NCI-H2196 treated with DMSO at 0.1 percent for 48 hours (cell line): ENCODE results near the gene CALU.

Experiments used
- DNase-seq: peaks from one replicate; lab custom pipeline; 2025; ENCODE audit not compliant: unreplicated experiment; lab: John Stamatoyannopoulos, UW

Gene CALU

DNA sequence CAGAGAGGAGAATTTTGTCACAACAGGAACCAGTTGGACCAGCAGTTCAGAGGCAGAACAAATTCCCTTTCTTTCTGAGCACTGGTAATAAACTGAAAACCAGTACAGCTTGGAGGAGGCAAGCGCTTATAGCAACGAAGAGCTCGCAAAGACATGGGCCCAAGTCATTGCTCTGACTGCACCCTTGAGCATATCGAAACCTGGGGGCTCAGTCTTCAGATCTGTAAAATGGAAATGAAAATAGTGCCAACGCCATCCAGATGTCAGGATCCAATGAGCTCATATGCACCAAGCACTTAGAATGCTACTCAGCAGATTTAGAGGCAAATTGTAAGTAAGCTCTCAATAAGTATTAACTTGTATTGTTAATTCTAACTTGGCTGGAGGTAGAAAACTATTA, 14.4 kb upstream of the CALU start:
- no peak for DNase-seq

GRCh38 chr7:128725531-128725930, 13.6 kb upstream of the CALU start:
- DNase-seq: no peak

DNA sequence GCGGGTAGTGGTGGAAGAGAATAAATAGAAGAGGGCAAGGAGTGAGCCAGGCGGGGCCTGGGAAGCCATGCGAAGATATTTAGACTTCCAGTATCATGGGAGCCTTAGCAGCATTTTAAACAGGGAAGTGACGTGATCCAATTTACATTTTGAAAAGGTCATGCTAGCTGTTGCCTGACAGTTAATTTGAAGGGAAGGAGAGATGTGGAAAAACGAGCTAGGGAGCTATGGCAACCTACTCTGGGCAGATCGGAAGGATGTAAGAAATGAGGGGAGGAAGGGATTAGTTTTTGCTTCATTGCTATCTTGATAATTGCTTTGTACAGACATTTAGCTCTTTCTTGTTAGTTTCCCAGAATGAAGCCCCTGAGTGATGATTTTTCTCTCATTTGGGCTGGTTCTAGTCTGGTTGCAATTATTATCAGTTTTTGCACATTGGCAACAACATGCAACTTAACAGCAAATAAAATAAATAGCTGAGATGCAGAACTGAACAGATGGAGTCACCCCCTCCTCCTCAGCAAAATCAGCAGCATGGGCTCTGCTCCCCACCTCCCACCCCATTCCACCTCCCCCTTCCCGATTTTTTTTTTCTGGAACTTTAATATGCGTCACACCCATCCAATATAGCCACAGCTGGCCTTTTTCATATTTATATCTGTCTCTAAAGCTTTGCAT, 13.0 kb upstream of the CALU start:
- DNase-seq: no peak

GRCh38 chr7:128726737-128727072, 12.5 kb upstream of the CALU start:
- no peak for DNase-seq

DNA sequence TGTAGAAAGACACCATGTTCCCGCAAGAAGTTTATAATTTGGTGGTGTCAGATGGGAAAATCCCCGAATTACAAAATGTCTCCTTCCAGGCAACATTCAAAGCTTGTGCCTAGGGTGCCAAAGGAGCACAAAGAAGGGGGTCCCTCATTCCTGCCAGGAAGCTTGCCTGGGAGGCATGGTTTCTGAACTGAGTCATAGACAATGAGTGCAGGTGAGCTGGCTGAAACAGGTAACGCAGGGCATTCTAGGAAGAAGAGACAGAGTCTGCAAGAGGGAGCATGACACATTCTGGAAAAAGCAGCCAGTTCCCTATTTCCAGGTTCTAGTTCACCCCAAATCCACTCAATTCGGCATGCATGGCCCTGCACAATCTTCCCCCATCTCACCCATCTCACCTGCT, 11.9 kb upstream of the CALU start:
- DNase-seq: no peak

- DNase-seq: no peak
Observed at GRCh38 chr7:128728598-128728997, 10.6 kb upstream of the CALU start.

DNA sequence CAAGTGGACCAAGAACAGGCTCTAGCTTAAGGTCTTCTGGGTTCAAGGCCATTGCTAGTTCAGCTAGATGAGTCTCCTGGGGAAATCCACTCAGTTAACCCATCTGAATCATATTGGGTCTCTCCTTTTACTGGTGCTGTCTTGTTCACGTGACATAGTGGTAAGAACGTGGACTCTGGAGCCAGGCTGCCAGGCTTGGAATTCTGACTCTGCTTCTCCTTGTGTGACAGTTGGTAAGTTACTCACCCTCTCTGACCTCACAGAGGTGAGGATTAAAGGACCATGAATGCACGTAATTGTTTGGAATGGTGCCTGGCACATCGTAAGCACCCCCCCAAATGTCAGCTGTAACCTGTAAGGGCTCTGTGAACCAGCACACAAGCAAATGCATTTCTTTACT, 9.7 kb upstream of the CALU start:
- no peak for DNase-seq

- no peak for DNase-seq
Observed at GRCh38 chr7:128731184-128731583, 8.0 kb upstream of the CALU start.

- no peak for DNase-seq
Observed at GRCh38 chr7:128732521-128733277, 6.5 kb upstream of the CALU start.

DNA sequence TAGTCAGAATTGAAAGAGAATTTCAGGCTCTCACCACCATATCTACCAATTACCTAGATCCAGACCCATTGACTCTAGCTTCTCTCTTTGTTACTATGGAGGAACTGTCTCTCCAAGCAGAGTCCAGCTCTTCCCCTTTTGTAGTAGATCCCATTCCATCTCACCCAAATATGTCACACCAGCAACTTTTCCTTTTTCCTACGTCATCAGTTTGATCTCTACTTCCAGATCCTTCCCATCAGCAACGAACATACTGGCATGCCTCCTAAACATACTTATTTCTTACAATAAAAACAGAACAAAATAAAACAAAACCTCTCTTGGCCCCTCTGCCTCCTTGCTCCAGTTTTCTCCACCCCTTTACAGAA, 5.9 kb upstream of the CALU start:
- DNase-seq: no peak

DNA sequence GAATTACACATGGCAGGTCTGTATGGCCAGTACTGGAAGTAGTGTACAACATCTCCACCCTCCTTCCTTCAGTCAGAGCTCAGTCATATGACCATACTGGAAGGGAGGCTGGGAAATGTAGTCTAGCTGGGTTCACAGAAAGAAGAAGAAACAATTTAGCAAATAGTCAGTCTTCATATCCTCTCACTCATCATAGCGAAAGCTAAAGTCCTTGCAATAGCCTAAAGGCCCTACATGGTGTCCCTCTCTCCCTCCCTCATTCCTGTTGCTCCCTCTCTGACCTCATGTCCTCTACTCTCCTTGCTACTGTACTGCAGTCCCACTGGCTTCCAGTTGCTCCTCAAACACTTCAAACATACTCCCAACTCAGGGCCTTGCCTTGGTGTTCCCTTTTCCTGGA, 4.3 kb upstream of the CALU start:
- DNase-seq: no peak

DNA sequence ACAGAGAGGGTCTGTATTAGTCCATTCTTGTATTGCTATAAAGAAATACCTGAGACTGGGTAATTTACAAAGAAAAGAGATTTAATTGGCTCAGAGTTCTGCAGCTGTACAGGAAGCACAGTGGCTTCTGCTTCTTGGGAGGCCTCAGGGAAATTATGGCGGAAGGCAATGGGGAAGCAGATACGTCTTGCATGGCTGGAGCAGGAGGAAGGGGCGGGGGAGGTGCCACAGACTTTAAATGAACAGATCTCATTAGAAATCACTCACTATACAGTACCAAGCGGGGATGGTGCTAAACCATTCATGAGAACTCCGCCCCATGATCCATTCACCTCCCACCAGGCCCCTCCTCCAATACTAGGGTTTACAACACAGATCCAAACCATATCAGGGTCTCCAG, 3.7 kb upstream of the CALU start:
- no peak for DNase-seq

GRCh38 chr7:128737441-128737840, 1.7 kb upstream of the CALU start:
- no peak for DNase-seq

- DNase-seq: no peak
Observed at GRCh38 chr7:128737867-128738385, 1.2 kb upstream of the CALU start.

- DNase-seq: no peak
Observed at GRCh38 chr7:128738570-128739047, 550 bp upstream of the CALU start.

- no peak for DNase-seq
Observed at GRCh38 chr7:128739990-128740682, 977 bp downstream of the CALU start.

- DNase-seq: no peak
Observed at GRCh38 chr7:128740996-128741395, 1.8 kb downstream of the CALU start.

DNA sequence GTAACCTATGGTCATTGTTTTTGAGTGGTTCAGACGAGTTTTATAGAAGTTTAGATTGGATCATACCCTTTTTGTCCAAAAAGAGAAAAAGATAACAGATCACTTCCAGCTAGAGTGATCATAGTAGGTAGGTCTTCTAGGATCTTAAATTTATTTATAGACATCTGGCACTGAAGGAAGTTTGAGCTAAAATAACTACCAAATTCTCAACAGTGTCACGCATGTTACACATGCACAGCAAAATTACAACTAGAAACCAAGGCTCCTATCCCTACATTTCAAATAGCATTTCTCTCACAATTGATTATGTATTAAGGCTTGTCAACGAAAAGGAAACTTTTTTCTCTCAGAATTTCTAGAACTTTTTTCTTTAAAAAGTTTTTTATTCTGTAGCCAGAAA, 2.3 kb downstream of the CALU start:
- DNase-seq: no peak

DNA sequence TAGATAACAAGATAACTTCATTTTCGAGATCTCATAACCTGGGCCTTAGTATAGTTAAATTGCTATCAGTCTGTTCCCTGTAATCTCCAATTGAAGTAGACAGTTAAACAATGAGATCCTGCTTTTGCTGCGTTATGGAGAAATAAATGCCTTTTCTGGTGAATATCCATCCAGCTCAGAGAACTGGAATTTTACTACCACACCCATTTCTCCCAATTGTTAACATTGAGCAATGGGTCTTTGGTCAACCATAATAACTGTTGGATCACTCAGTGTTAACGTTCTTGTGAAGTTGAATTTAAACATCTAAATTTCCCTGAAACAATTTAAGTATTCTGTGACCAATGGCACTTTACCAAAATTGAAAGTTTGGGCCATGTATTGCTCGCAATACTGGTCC, 3.0 kb downstream of the CALU start:
- no peak for DNase-seq

DNA sequence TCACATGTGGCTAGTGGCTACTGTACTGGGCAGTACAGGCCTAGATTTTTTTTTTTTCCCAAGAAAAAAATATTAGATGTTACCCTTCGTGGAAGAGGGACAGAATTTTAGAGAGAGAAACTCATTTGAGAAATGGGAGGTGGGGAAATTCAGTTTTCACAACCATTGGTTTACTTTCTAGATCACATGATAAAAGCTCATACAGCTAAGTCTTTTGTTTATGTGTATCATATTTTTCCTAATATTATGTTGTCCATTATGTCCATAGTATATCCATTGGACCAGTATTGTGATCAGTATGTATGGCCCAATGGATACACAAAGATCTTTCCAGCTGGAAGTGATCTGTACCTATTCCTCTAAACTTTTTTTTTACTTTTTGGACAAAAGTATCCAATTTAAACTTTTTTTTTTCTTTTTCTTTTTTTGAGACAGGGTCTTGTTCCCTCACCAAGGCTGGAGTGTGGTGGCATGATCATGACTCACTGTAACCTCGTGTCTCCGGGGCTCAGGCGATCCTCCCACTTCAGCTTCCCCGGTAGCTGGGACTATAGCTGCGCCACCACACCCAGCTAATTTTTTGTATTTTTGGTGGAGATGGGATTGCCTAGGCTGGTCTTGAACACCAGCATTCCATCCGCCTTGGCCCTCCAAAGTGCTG, 4.1 kb downstream of the CALU start:
- DNase-seq: no peak

- DNase-seq: no peak
Observed at GRCh38 chr7:128744366-128744905, 5.3 kb downstream of the CALU start.
